K562 (cell line): Measurements from ENCODE around the gene CREB3L2. TPM values are rescaled to one million over a fixed set of nuclear protein-coding genes. Genes with fewer than 3 reads are reported as not detected.

ENCODE experiments used
- ATAC-seq: fragments of 200-7000 bp; cut with Tn5 transposase; 3 replicates; pipeline ENCODE4 v1.9.1; 2020; ENCODE audit warnings: moderate library complexity
- BruUV-seq: library from RNA; stranded (reverse); fragments of 400-500 nt; replicated peaks from 2 replicates; lab custom pipeline; 2021; lab: Mats Ljungman, UMichigan
- CTCF ChIA-PET: fragments of 300-600 bp; formaldehyde crosslinking; extraction: SDS; loops from one replicate; lab custom pipeline; 2021; ENCODE audit warnings: low intra/inter-chr PET ratio; lab: Yijun Ruan, JAX
- POLR2A ChIA-PET: fragments of 300-600, 350-650 bp; sonication (Branson Sonifier 250); formaldehyde crosslinking; extraction: SDS; loops from one replicate; lab custom pipeline; 2021; ENCODE audit warnings: antibody characterized with exemption, inconsistent platforms; lab: Yijun Ruan, JAX
- DNase-seq, 4 experiments: peaks; one replicate each; pipeline versions ENCODE4 v3.0.0 to v3.0.0-alpha.2; 2011 to 2018; ENCODE audit warnings: low spot score in 3 of 4, mixed read lengths in 3 of 4; ENCODE audit errors: extremely low read depth in 1 of 4
- FAIRE-seq: peaks from 2 replicates; lab custom pipeline; 2011; peaks lifted over from hg19 to GRCh38; lab: Jason Lieb, UNC
- H2AFZ ChIP-seq: 2 replicates; pipeline ENCODE4 v1.6.0; 2011; ENCODE audit warnings: low read depth, low read length, control low read depth, inconsistent platforms
- H3K27ac ChIP-seq: fragments of 200-600 bp; 3 replicates; pipeline ENCODE4 v1.8.0; 2011; ENCODE audit warnings: low read depth, mild to moderate bottlenecking, control low read depth, inconsistent platforms, low read length, moderate library complexity, mixed read lengths; ENCODE audit errors: extremely low read depth
- H3K27me3 ChIP-seq, 2 experiments: fragments of 300-600 bp in 1 of 2; 2 replicates in 1 of 2; 3 replicates in 1 of 2; pipeline versions ENCODE4 v1.6.0 to v1.8.0; 2011; ENCODE audit warnings: inconsistent platforms in 2 of 2, low read length in 2 of 2, mild to moderate bottlenecking in 1 of 2, mixed read lengths in 1 of 2, moderate library complexity in 1 of 2; ENCODE audit not compliant: control insufficient read depth in 2 of 2, insufficient read depth in 2 of 2
- H3K36me3 ChIP-seq: fragments of 300-600 bp; 3 replicates; pipeline ENCODE4 v1.8.0; 2011; ENCODE audit warnings: mild to moderate bottlenecking, low read length, inconsistent platforms; ENCODE audit not compliant: control insufficient read depth, insufficient read depth
- H3K4me1 ChIP-seq, 2 experiments: fragments of 200-600 bp in 1 of 2; replicated peaks in 1 of 2; 2 replicates in 1 of 2; 3 replicates in 1 of 2; pipeline versions ENCODE4 v1.5.1 to v1.8.0; 2011; ENCODE audit warnings: inconsistent platforms in 2 of 2, low read length in 2 of 2, mild to moderate bottlenecking in 1 of 2, mixed read lengths in 1 of 2, moderate library complexity in 1 of 2; ENCODE audit not compliant: control insufficient read depth in 2 of 2, insufficient read depth in 2 of 2
- H3K4me2 ChIP-seq: 2 replicates; pipeline ENCODE4 v1.6.1; 2011; ENCODE audit warnings: low read length, control low read depth, inconsistent platforms, mixed read lengths; ENCODE audit not compliant: insufficient read depth
- H3K4me3 ChIP-seq: fragments of 200-600 bp; sonication (generic), shearing (Covaris generic); 2 replicates; pipeline ENCODE4 v1.5.1; 2016; ENCODE audit warnings: control low read depth, inconsistent platforms
- H3K79me2 ChIP-seq: fragments of 200-600 bp; 3 replicates; pipeline ENCODE4 v1.8.0; 2011; ENCODE audit warnings: low read length, inconsistent platforms; ENCODE audit not compliant: control insufficient read depth, insufficient read depth
- H3K9ac ChIP-seq, 2 experiments: 2 replicates each; pipeline versions ENCODE4 v1.6.0 to v1.6.1; 2011; ENCODE audit warnings: low read depth in 2 of 2, low read length in 2 of 2, control low read depth in 1 of 2, inconsistent platforms in 1 of 2, mild to moderate bottlenecking in 1 of 2, mixed read lengths in 1 of 2; ENCODE audit not compliant: insufficient read depth in 1 of 2
- H3K9me1 ChIP-seq: one replicate; pipeline ENCODE4 v1.6.0; 2011; ENCODE audit warnings: inconsistent platforms, mild to moderate bottlenecking, low read length, moderate library complexity; ENCODE audit not compliant: control insufficient read depth, insufficient read depth
- H3K9me3 ChIP-seq: replicated peaks from 2 replicates; pipeline ENCODE4 v1.5.1; 2011; ENCODE audit warnings: low read depth, low read length, inconsistent platforms; ENCODE audit not compliant: control insufficient read depth, insufficient read depth
- H4K20me1 ChIP-seq: replicated peaks from 2 replicates; pipeline ENCODE4 v1.6.1; 2011; ENCODE audit warnings: low read length, inconsistent platforms, mixed read lengths; ENCODE audit not compliant: control insufficient read depth, insufficient read depth
- BACH1 ChIP-seq: fragments of 200-800 bp; sonication (Bioruptor generic); IDR thresholded peaks from 2 replicates; pipeline ENCODE4 v1.6.1; 2016; ENCODE audit warnings: missing genetic modification characterization, missing compliant biosample characterization
- MAX ChIP-seq: sonication (generic); formaldehyde crosslinking; IDR thresholded peaks from 2 replicates; pipeline ENCODE4 v1.9.0; 2022; ENCODE audit warnings: mild to moderate bottlenecking, missing genetic modification reagents
- NFE2 ChIP-seq: IDR thresholded peaks from 2 replicates; pipeline ENCODE4 v1.6.1; 2014; ENCODE audit warnings: antibody characterized with exemption, low read depth
- WGBS: fragments of 100-300 bp; shearing (Covaris generic); methylation state at CpG from one replicate; pipeline ENCODE4 v1.1.6; 2016; ENCODE audit warnings: low coverage, mixed read lengths; ENCODE audit not compliant: insufficient coverage; ENCODE audit errors: missing lambda C conversion rate; 5-methylcytosine and 5-hydroxymethylcytosine counted together
- in situ Hi-C: fragments of 300-500 bp; cut with MboI; formaldehyde crosslinking; loops from 4 replicates; pipeline ENCODE4 v1.15.0; 2018; ENCODE audit warnings: inconsistent platforms, mixed read lengths
- intact Hi-C: fragments of 100-400 bp; cut with micrococcal nuclease; formaldehyde crosslinking; loops from 2 replicates; pipeline ENCODE4 v1.14.2; 2022
- polyA plus RNA-seq, 8 experiments: library from polyadenylated mRNA; depleted of rRNA in 4 of 8; stranded (reverse) in 5 of 8; unstranded in 3 of 8; fragments of >200 nt; fragmentation: Nextera tagmentation in 2 of 8; fragmentation: Illumina TruSeq in 1 of 8; extraction: Ambion mirVana in 2 of 8; extraction: Trizol in 1 of 8; gene quantifications; 2 replicates each; pipeline versions ENCODE4 v1.2.1 to v1.2.3, GENCODE V29; 2011 to 2014; ENCODE audit warnings: inconsistent platforms in 1 of 8, missing spikeins in 1 of 8
- total RNA-seq, 7 experiments: library from RNA; depleted of rRNA in 6 of 7; stranded (reverse); fragments of >200 nt in 6 of 7; fragmentation: Illumina TruSeq in 2 of 7; extraction: Trizol in 2 of 7; gene quantifications; 2 replicates each; pipeline versions ENCODE4 v1.2.1 to v1.2.3, GENCODE V29; 2011 to 2021; ENCODE audit warnings: low replicate concordance in 1 of 7
- TF ChIP-seq, protein P1 (sequence below): sonication (generic); formaldehyde crosslinking; IDR thresholded peaks from 2 replicates; pipeline ENCODE4 v1.8.0; 2022; ENCODE audit warnings: mild to moderate bottlenecking, missing genetic modification reagents

Gene CREB3L2
- total and polyA plus RNA-seq, 9 of the 15 experiments (the other 6 are each of a cell fraction or from before 2014, with no cell fraction given), result 7.1 to 45.6 (median 15.8) TPM

DNA sequence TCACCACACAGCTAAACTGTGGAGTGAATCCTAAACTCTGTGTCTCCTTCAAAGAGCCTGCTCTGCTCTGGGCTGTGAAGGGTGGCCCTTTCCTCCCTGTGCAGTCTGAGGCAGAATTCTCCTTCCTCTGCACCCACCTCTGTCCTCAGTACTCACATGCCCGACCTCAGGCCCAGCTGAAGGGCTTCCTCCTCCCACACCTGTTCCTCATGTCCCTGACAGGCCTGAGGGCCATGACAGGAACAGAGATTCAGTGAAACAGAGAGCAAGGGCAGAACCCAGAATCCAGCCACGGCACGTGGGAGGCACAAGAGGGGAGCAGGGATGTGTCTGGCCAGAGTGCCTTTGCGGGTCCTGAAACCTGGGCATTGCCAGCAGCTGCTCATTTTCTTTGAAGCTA is 13.9 kb downstream of the CREB3L2 start:
- DNase-seq (no peak), FAIRE-seq (no peak)
- POLR2A ChIA-PET, result interaction anchor here (0.6 to 3.1 kb wide), 4 partner anchors 9 to 14 kb away, joined by 3 to 14 read pairs (median 4); partner anchors contain the start of gene CREB3L2
- peaks cover 10% of the 10 kb centered on the region for H3K9me1 ChIP-seq
- intact Hi-C loops (no loop called here), in situ Hi-C loops (no loop called here)
- no peak overlapping the region for H2AFZ ChIP-seq
- H3K36me3 ChIP-seq, result peaks cover 12% of the 10 kb centered on the region
- H3K27ac ChIP-seq, result no peak overlapping the region
- peak; percentile 51 for TF ChIP-seq MAX (CRISPR knock-in tag)
- no peak for TF ChIP-seq BACH1 (tag)
- TF ChIP-seq, all 486 proteins: peak for 1
- H3K79me2 ChIP-seq, result peaks cover 95% of the 10 kb centered on the region
- H3K27me3 ChIP-seq, result no peaks in the 10 kb centered on the region
- no peak overlapping the region for H3K4me2 ChIP-seq
- peaks cover 57 to 70% of the 10 kb centered on the region in 2 experiments for H3K4me1 ChIP-seq
- peak overlapping the region in 1 of 2 experiments; percentile 69; a peak in 1 of 4 replicates for H3K9ac ChIP-seq
- H3K4me3 ChIP-seq, result no peak overlapping the region
- H3K9me3 ChIP-seq, result no peaks in the 10 kb centered on the region; the same call in 1 of the 2 replicates
- no TSS peak for BruUV-seq
- H4K20me1 ChIP-seq, result peaks cover 26% of the 10 kb centered on the region
- no peak for ATAC-seq
- 72% methylated on average over 4 of the region's 4 CpGs for WGBS
- CTCF ChIA-PET, result no interaction called here

DNA sequence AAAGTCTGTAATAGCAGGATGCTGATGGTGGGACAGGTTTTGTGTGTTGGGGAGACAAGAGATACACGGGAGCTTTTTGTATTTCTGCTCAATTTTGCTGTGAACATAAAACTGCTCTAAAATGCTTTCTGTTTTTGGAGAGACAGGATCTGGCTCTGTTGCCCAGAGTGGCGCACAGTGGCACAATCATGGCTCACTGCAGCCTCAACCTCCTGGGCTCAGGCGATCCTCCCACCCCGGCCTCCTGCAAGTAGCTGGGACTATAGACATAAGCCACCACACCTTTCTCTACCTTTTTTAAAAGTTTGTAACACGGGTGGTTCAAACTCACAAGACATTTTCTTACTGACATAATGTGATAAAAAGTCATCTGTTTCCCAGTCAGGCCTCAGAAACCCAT is 14.3 kb downstream of the CREB3L2 start:
- Histone ChIP-seq H3K27me3 (no peaks in the 10 kb centered on the region), H3K4me2 (no peak overlapping the region), H3K9me3 (no peaks in the 10 kb centered on the region; the same call in 1 of the 2 replicates), H3K9me1 (peaks cover 10% of the 10 kb centered on the region), H3K79me2 (peaks cover 95% of the 10 kb centered on the region), H3K9ac (0 out of 4 replicates have a peak overlapping the region, but pooled peaks of 1 of the 2 experiments have one; percentile 38), H3K4me1 (peaks cover 53 to 66% of the 10 kb centered on the region in 2 experiments), H3K27ac (no peak overlapping the region), H3K4me3 (no peak overlapping the region), H3K36me3 (peaks cover 15% of the 10 kb centered on the region; the same call in 2 of the 3 replicates), H2AFZ (no peak overlapping the region), H4K20me1 (peaks cover 26% of the 10 kb centered on the region)
- intact Hi-C loops (no loop called here), in situ Hi-C loops (no loop called here)
- no peak for DNase-seq
- FAIRE-seq, result no peak
- WGBS, result 83% methylated on average over 5 of the region's 5 CpGs
- no peak for ATAC-seq
- ChIA-PET POLR2A (interaction anchor here (0.6 to 3.1 kb wide), 4 partner anchors 9 to 14 kb away, joined by 3 to 14 read pairs (median 4); partner anchors contain the start of gene CREB3L2), CTCF (no interaction called here)
- TF ChIP-seq, protein P1, sequence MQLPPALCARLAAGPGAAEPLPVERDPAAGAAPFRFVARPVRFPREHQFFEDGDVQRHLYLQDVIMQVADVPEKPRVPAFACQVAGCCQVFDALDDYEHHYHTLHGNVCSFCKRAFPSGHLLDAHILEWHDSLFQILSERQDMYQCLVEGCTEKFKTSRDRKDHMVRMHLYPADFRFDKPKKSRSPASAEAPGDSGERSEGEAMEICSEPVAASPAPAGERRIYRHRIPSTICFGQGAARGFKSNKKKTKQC (CRISPR knock-in tag), result 0 out of 2 replicates have a peak, but pooled peaks have one; percentile 21
- no peak for TF ChIP-seq NFE2
- no TSS peak for BruUV-seq
